Measurements from ENCODE around the gene SLC25A24. TPM values are rescaled to one million over a fixed set of nuclear protein-coding genes. Genes with fewer than 3 reads are reported as not detected.
"Not testable (repeated sequence)": the region's sequence is repeated elsewhere in the genome, so short reads cannot be mapped to it uniquely, and the experiment has no call there.

The SLC25A24 gene
- total RNA-seq, 1 donor from 2014 or later: 46.9 TPM

DNA sequence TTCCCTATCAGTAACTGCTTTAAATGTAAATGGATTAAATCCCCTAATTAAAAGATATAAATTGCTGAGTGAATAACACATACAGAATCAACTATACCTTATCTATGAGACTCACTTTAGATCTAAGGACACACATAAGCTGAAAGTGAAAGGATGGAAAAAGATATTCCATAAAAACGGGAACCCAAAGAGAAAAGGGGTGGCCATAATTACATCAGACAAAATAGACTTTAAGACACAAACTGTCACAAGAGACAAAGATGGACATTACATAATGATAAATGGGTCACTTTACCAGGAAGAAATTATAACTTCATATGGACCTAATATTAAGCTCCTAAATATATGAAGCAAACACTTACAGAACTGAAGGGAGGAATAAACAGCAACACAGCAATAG, 59.2 kb downstream of the SLC25A24 start:
- peaks cover 63% of the 10 kb centered on the region for H3K36me3 Mint-ChIP-seq (ENCODE audit: insufficient read depth)
- no peaks in the 10 kb centered on the region for H3K4me1 Mint-ChIP-seq (ENCODE audit: low read depth)
- TF ChIP-seq, protein P1, sequence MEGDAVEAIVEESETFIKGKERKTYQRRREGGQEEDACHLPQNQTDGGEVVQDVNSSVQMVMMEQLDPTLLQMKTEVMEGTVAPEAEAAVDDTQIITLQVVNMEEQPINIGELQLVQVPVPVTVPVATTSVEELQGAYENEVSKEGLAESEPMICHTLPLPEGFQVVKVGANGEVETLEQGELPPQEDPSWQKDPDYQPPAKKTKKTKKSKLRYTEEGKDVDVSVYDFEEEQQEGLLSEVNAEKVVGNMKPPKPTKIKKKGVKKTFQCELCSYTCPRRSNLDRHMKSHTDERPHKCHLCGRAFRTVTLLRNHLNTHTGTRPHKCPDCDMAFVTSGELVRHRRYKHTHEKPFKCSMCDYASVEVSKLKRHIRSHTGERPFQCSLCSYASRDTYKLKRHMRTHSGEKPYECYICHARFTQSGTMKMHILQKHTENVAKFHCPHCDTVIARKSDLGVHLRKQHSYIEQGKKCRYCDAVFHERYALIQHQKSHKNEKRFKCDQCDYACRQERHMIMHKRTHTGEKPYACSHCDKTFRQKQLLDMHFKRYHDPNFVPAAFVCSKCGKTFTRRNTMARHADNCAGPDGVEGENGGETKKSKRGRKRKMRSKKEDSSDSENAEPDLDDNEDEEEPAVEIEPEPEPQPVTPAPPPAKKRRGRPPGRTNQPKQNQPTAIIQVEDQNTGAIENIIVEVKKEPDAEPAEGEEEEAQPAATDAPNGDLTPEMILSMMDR (IDR thresholded peaks at IDR 0.05; ENCODE audit: unreplicated experiment): no peak
- H3K27me3 Mint-ChIP-seq: no peaks in the 10 kb centered on the region
- no peak for DNase-seq (ENCODE audit: low spot score, unreplicated experiment)
- no peak overlapping the region for H3K4me3 Mint-ChIP-seq (ENCODE audit: low read depth)
- H3K27ac Mint-ChIP-seq: no peak overlapping the region
- H3K9me3 Mint-ChIP-seq (ENCODE audit: low read depth): peaks cover 10% of the 10 kb centered on the region

DNA sequence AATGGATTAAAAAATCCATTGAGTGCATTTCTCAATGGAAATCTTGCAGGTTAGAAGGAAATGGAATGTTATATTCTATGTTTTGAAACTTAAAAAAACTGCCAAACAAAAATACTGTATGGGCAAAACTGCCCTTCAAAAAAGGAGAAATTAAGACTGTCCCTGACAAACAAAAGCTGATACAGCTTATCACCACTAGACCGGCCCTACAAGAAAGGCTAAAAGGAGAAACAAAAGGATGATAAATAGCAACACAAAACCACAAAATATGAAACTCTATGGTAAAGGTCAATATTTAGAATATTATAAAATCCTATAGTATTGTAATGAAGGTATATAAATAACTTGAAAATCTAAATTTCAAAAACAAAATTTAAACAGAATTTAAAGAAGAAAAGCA, 60.0 kb downstream of the SLC25A24 start:
- TF ChIP-seq, protein P1 (IDR thresholded peaks at IDR 0.05; ENCODE audit: unreplicated experiment): no peak
- Mint-ChIP-seq H3K4me1 (ENCODE audit: low read depth) (no peaks in the 10 kb centered on the region), H3K27me3 (no peaks in the 10 kb centered on the region), H3K9me3 (ENCODE audit: low read depth) (peaks cover 6% of the 10 kb centered on the region), H3K27ac (no peak overlapping the region), H3K36me3 (ENCODE audit: insufficient read depth) (peaks cover 60% of the 10 kb centered on the region), H3K4me3 (ENCODE audit: low read depth) (no peak overlapping the region)
- no peak for DNase-seq (ENCODE audit: low spot score, unreplicated experiment)

DNA sequence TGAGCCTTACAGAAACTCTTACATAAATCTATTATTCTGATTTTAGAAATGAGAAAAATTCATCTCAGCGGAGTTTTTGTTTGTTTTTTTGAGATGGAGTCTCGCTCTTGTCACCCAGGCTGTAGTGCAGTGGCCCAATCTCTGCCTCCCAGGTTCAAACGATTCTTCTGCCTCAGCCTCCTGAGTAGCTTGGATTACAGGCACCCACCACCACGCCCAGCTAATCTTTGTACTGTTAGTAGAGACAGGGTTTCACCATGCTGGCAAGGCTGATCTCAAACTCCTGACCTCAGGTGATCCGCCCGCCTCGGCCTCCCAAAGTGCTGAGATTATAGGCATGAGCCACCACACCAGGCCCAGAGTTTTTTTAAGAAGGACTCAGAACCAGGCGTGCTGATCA, 60.6 kb downstream of the SLC25A24 start:
- not testable (repeated sequence) for H3K9me3 Mint-ChIP-seq (ENCODE audit: low read depth); H3K4me1 Mint-ChIP-seq (ENCODE audit: low read depth); H3K4me3 Mint-ChIP-seq (ENCODE audit: low read depth); H3K27me3 Mint-ChIP-seq; H3K27ac Mint-ChIP-seq; DNase-seq (ENCODE audit: low spot score, unreplicated experiment)
- H3K36me3 Mint-ChIP-seq (ENCODE audit: insufficient read depth): peaks cover 57% of the 10 kb centered on the region

DNA sequence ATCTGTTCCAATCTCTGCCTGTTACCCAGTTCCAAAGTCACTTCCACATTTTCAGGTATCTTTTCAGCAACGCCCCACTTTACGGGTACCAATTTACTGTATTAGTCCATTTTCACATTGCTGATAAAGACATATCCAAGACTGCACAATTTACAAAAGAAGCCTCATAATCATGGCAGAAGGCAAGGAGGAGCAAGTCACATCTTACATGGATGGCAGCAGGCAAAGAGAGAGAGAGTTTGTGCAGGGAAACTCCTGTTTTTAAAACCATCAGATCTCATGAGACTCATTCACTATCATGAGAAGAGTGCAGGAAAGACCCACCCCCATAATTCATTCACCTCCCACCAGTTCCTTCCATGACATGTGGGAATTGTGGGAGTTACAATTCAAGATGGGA, 67.0 kb downstream of the SLC25A24 start:
- H3K9me3 Mint-ChIP-seq (ENCODE audit: low read depth); H3K4me1 Mint-ChIP-seq (ENCODE audit: low read depth); H3K27ac Mint-ChIP-seq; H3K4me3 Mint-ChIP-seq (ENCODE audit: low read depth); DNase-seq (ENCODE audit: low spot score, unreplicated experiment); H3K27me3 Mint-ChIP-seq: not testable (repeated sequence)
- peaks cover 44% of the 10 kb centered on the region for H3K36me3 Mint-ChIP-seq (ENCODE audit: insufficient read depth)

DNA sequence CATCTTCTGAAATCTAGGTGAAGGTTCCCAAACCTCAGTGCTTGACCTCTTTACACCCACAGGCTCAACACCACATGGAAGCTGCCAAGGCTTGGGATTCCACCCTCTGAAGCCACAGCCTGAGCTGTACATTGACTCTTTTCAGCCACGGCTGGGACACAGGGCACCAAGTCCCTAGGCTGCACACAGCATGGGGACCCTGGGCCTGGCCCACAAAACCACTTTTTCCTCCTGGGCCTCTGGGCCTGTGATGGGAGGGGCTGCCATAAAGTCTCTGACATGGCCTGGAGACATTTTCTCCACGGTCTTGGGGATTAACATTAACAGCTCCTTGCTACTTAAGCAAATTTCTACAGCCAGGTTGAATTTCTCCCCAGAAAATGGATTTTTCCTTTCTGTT, 67.8 kb downstream of the SLC25A24 start:
- H3K4me3 Mint-ChIP-seq (ENCODE audit: low read depth); H3K27ac Mint-ChIP-seq; H3K9me3 Mint-ChIP-seq (ENCODE audit: low read depth); H3K27me3 Mint-ChIP-seq; H3K4me1 Mint-ChIP-seq (ENCODE audit: low read depth); DNase-seq (ENCODE audit: low spot score, unreplicated experiment): not testable (repeated sequence)
- peaks cover 40% of the 10 kb centered on the region for H3K36me3 Mint-ChIP-seq (ENCODE audit: insufficient read depth)

DNA sequence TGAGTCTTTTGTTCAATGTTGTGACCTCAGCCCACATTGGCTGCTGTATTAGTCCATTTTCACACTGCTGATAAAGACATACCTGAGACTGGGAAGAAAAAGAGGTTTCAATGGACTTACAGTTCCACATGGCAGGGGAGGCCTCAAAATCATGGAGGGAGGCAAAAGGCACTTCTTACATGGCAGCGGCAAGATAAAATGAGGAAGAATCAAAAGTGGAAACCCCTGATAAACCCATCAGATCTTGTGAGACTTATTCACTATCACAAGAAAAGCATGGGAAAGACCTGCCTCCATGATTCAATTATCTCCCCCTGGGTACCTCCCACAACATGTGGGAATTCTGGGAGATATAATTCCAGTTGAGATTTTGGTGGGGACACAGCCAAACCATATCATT, 68.9 kb downstream of the SLC25A24 start:
- peaks cover 34% of the 10 kb centered on the region for H3K36me3 Mint-ChIP-seq (ENCODE audit: insufficient read depth)
- not testable (repeated sequence) for DNase-seq (ENCODE audit: low spot score, unreplicated experiment); H3K27me3 Mint-ChIP-seq; H3K4me1 Mint-ChIP-seq (ENCODE audit: low read depth); H3K9me3 Mint-ChIP-seq (ENCODE audit: low read depth); H3K27ac Mint-ChIP-seq; H3K4me3 Mint-ChIP-seq (ENCODE audit: low read depth)

DNA sequence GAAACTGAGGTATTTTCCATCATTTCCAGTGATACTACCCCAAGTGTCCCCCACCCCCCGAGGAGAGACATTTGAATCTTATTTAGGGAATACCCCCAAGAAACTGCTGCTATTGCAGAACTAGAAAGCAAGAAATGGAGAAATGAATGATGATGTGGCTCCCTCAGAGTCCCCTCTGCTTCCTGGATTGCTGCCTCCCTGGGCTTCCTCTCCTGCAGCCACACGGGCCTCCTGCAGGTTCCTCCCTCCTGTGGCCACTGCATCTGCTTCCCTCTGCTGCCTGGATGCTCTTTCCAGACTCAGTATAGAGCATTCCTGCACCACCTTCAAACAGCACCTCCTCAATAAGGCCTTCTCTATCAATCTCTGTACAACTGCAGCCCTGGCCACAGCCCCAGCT, 69.3 kb downstream of the SLC25A24 start:
- Mint-ChIP-seq H3K27ac (no peak overlapping the region), H3K4me3 (ENCODE audit: low read depth) (no peak overlapping the region), H3K9me3 (ENCODE audit: low read depth) (peaks cover 9% of the 10 kb centered on the region), H3K4me1 (ENCODE audit: low read depth) (no peaks in the 10 kb centered on the region), H3K36me3 (ENCODE audit: insufficient read depth) (peaks cover 32% of the 10 kb centered on the region), H3K27me3 (no peaks in the 10 kb centered on the region)
- TF ChIP-seq, protein P1 (IDR thresholded peaks at IDR 0.05; ENCODE audit: unreplicated experiment): no peak
- no peak for DNase-seq (ENCODE audit: low spot score, unreplicated experiment)

Data from progenitor cell of endocrine pancreas (in vitro differentiated cells).